Glomerular visceral epithelial cell (primary cell): ENCODE measurements around the gene TENT5C.

Experiments
- DNase-seq: peaks from one replicate; pipeline ENCODE4 v3.0.0-alpha.2; 2016; ENCODE audit errors: extremely low spot score

Gene TENT5C

GRCh38 chr1:117656202-117656641 lies 50.4 kb downstream of the TENT5C start:
- DNase-seq, result no peak

- DNase-seq, result no peak
Observed at GRCh38 chr1:117657031-117657430, 51.2 kb downstream of the TENT5C start.

DNA sequence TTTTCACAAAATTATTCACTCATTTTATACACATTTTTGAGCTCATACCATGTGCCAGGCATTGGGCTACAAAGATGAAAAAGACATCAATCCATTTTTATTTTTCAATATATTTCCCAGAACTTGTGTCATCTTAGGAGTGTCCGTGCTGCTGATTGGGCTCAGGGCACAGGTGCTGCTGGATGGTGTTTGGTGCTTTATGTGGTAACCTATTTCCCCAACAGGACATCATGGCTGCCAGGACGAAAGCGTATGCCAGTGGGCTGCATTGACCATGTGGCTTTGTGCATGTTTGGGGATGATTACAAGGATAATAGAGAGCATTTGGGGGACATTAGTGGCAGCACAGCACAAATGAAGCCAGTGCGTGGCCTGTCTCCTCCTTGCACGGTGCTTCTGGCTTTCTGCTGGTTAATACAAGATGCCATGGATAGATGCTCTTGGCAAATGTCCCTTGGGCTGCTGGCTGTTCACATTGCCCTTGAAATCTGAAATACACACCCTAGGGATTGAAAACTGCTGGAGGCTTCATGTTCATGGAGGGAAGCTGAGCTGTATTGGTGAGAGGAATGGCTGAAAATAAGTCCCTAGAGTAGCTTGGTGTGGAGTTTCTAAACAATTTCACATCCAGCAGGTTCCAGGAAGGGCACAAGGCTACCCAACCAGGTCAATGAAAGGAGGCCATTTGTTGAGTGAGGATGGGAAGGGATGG lies 52.3 kb downstream of the TENT5C start:
- no peak for DNase-seq

DNA sequence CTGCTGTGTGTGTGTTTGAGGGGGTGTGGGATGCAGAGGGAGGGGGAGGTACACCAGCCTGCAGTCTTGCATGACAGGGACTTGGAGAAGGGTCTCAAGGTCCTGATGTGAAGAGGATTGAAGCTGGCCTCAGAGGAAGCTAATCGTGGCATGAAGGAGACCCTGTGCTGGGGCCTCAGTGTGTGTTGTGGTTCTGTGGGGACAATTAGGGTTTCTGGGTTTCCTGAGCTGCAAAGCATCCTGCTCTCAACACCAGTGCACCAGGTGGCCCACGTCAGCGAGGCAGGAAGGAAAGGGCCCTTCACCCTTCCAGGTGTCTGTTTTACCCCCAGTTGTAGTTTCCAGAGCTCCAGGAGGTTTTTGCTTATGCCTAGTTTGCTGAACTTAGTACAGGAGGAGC lies 52.8 kb downstream of the TENT5C start:
- DNase-seq, result no peak

GRCh38 chr1:117659550-117660270 lies 53.9 kb downstream of the TENT5C start:
- no peak for DNase-seq

DNA sequence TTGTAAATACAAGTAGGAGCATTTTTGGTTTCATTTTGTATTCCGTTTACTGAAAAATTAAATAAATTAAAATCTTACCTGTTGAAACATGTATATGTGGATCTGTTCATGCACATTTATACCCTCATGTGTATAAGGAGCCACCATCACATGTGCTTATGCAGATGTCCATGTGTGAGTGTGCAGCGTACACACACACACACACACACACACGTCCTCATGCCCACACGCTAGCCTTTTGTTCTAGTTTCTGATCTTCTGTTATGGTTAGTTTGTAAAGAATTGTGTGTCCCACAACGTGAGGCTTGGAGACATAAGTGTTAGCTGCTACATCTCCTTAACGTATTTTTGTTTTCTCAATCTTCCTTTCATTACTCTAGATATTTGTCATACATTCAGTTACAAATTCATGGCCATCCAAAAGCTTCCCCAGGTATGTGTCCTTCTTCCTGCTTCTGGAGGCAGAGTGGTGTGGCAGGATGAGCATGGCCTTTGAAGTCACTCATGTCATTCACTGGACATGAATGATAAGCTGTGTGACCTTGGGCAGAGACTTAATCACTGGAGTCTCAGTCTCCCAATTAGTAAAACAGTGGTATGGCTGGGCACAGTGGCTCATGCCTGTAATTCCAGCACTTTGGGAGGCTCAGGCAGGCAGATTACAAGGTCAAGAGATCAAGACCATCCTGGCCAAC lies 54.6 kb downstream of the TENT5C start:
- DNase-seq, result no peak

- no peak for DNase-seq
Observed at GRCh38 chr1:117661027-117661426, 55.2 kb downstream of the TENT5C start.

- no peak for DNase-seq
Observed at GRCh38 chr1:117662667-117663066, 56.8 kb downstream of the TENT5C start.

DNA sequence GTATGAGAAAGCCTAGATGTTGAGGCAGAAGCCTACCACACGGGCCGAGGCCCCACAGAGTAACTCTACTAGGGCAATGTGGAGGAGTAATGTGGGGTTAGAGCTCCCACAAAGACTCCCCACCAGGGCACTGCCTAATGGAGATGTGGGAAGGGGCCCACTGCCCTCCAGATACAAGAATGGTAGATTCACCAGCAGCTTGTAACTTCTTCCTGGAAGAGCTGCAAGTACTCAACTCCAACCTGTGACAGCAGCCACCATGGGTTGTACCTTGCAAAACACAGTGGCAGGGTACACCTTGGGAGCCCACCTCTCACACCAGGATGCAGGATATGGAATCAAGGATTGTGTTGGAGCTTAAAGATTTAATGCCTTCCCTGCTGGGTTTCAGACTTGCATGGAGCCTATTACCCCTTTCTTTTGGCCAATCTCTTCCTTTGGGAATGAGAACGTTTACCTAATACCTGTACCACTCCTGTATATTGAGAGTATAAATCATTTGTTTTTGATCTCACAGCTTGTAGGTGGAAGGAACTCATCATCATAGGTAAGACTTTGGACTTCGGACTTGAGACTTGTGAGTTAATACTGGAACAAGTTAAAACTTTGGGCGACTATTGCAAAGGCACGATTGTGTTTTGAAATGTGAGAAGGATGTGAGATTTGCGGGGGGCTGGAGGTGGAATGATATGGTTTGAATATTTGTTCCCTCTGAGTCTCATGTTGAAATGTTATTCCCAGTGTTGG lies 57.5 kb downstream of the TENT5C start:
- DNase-seq, result no peak

DNA sequence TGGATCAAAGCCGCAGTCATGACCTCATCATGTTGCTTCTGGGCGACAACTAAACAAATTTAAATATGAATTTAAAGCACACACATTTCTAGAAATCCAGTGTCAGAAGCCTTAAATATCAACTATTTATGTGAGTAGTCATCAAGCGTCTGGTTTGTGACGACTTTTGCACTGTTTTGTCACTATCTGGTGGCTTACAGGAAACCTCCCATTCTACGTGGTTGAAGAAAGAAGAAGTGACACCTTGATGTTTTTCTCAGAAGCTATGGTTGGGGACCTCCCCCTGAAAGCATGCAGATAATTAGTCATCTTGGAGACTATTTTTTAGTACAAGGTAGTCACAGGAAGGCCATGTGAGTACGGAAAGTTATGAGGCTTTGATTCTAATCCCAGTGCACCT lies 58.5 kb downstream of the TENT5C start:
- DNase-seq, result no peak

GRCh38 chr1:117665556-117666270 lies 59.9 kb downstream of the TENT5C start:
- no peak for DNase-seq

GRCh38 chr1:117669572-117669971 lies 63.7 kb downstream of the TENT5C start:
- no peak for DNase-seq

DNA sequence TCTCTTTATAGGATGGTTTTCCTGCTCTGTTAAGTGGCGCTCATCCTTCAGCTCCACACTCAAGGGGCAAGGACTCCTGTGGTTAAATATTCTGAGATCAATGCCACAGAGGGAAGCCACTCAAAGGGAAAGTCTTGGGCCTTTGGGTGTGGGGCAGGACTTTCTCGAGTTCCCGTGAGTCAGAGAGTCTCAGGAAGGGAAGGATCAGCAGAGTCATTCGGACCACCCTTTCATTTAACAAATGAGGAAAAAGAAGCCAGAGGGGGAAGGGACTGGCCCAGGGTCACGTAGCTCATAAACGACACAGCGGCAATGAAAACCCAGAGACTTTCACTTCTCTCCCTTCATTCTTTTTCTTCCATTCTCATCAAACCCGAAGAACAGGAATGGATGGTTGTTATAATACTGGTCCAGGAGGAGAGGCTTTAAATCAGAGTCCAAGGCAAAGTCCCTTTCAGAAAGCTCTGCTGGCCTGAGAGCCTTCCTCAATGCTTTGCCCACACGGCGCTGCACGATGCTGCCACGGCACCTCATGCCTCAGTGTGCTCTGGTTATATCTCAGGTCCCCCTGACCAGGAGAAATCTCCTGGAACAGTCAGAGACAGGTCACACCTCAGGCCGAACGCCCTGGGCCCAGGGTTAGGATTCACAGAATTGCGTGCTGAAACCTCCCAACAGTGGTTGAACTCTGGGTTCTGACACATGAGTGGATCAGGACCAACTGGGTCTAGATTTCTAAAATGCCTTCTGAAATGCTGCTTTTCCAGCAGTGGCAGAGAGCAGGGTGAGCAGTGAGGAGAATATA lies 65.3 kb downstream of the TENT5C start:
- no peak for DNase-seq

DNA sequence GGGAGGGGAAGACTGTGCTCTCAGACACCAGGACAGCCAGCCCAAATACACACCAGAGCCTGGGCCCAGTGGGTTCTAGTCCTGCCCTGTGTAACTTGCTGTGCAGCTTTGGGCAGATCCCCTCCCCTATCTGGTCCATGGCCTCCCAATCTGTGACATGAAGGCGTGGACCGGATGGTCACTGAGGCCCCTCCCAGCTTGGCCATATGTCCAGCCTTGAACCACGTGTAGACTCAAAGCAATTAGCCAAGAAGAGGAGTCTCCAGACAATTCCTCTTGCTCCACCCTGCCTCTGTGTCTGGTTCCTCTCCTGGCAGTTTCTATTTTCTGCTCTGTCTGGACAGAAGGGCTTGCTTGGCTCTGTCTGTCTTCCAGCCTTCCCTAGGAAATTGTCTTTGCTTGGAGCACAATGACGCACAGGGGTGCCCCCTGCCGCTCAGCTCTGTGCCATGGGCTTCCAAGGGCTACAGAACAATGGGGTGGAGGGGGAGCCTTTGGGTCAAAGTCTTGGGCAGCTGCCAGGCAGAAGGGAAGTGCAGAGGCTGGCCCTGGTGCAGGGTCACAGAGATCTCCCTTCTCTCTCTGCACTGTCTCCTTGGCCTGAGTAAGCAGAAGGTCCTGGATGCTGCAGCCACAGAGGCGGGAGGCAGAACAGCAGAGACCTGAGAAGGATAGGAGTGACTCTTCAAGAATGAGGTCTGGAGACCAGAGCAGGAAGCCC lies 66.1 kb downstream of the TENT5C start:
- DNase-seq, result no peak

DNA sequence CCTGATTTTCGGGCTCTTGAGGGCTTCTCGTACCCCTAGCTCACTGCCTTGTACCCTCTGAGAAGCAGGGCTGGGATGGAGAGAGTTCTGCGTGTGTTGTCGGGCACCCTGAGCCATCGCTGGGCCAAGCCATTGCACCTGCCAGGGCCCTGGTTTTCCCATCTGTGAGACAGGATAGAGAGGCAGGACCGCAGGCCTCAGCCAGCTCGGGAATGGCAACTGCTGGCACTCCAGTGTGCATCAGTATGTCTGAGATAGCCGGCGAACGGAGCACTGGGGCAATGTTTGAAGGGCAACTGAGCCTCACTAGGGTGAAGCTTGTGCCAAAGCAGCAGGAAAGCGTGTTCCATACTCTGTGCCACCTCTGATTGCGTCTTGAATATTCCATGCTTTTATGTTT lies 66.9 kb downstream of the TENT5C start:
- DNase-seq, result no peak

- DNase-seq, result no peak
Observed at GRCh38 chr1:117673405-117673804, 67.6 kb downstream of the TENT5C start.

- no peak for DNase-seq
Observed at GRCh38 chr1:117674521-117675400, 68.9 kb downstream of the TENT5C start.

GRCh38 chr1:117675907-117676430 lies 70.1 kb downstream of the TENT5C start:
- no peak for DNase-seq
